HG03280 (cell line): ENCODE results near the gene SLC24A3.
A peak's percentile ranks its signal among the peaks of the same experiment; 100 is the strongest.

Experiments used
- ATAC-seq: cut with Tn5 transposase; IDR thresholded peaks from one replicate; pipeline ENCODE4 v1.9.1; 2021; ENCODE audit warnings: mild to moderate bottlenecking, moderate library complexity; ENCODE audit not compliant: unreplicated experiment

The SLC24A3 gene

GRCh38 chr20:19335916-19336315, 123.5 kb downstream of the SLC24A3 start:
- no peak for ATAC-seq

DNA sequence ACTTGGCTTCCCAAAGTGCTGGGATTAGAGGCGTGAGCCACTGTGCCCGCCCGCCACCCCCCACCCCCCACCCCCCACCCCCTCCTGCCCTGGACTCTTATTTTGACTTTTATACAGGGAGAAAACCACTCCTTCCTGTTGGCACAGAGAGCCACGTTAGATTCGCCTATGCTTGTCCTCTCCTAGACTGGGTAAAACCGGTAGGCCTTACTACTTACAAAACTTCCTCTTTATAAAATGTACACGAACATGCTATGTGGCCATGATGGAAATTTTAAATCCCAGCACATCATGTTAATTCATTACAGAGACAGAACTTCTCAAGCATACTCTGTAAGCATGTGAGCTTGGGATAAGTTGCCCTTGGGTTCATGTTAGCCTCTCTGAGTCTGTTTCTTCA, 124.2 kb downstream of the SLC24A3 start:
- ATAC-seq: no peak

GRCh38 chr20:19338380-19338779, 125.9 kb downstream of the SLC24A3 start:
- ATAC-seq: no peak

DNA sequence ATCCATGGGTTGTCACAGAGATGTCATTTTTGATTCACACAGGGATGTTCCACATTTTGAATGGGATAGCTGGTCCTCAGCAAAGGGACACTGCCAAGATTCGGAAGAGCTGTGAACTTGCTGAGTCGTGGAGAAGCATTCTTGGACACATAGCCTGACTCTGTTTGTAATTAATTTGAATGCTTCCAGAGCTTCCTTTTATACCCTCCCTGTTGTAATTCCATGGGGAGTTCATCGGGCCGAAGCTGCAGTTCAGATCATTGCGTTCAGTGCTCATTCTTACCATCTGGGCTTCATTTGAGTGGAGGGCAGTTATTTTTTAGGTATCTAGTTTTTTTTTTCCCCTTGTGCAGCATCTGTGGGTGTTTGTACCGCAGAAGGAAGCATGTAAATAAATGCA, 126.5 kb downstream of the SLC24A3 start:
- ATAC-seq: no peak

GRCh38 chr20:19341348-19342053, 129.1 kb downstream of the SLC24A3 start:
- no peak for ATAC-seq

DNA sequence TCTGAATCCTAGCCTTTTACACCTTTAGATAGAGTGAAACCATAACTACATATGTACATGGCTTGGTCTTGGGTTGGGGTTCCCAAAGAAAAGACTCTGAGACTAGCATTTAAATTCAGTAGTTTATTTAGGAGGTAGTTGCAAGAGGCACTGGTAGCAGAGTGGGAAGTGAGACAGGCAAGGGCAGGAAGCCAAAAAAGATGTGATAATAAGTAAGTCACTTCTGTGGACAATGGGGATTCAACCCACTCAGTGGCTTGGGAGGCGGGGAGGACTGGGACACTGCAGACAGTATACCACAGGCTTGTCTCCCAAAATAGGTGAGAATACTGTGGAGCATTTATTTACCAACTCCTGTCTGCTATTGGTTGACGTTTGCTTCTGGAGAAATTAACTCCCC, 131.9 kb downstream of the SLC24A3 start:
- ATAC-seq: no peak

GRCh38 chr20:19347943-19348456, 135.6 kb downstream of the SLC24A3 start:
- ATAC-seq: peak; percentile 52

DNA sequence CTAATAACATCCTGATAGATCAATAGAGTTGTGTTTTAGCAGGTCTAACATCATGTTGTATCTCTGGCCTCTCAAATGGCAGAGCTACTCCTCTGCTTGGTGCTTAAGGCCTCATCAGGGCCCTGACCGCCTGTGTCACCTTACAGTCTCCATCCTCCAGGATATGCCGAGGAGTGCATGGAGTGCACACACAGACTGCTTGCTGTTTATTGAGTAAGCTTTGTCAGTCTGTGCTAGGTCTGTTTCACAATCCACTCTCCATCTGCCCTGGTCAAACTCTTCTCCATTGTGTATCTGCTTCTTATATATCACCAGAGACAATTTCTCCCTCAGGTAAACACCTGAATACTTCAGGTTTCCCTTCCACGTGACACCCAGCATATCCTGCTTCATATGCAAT, 136.1 kb downstream of the SLC24A3 start:
- ATAC-seq: no peak

- no peak for ATAC-seq
These were observed 137.4 kb downstream of the SLC24A3 start for GRCh38 chr20:19349879-19350278.

DNA sequence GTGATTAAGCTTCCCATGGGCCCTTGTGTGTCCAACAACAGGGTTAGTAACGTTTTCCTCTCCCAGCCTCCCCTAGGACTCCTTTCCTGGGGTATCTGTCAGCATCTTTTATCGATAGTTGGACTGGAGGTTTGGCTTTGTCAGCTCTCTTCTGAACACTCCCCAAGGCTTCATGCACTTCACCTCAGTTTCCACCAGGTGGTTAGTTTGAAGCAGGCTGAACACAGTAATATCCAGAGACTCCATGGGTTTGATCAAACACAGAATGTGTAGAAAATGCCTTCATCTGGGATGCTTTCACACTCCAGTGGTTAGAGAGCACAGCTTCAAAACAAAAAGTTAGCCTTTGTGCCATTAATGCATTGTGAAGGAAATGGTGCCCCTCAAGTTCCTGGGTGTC, 139.1 kb downstream of the SLC24A3 start:
- ATAC-seq: no peak

- ATAC-seq: no peak
These were observed 142.5 kb downstream of the SLC24A3 start for GRCh38 chr20:19354950-19355349.

DNA sequence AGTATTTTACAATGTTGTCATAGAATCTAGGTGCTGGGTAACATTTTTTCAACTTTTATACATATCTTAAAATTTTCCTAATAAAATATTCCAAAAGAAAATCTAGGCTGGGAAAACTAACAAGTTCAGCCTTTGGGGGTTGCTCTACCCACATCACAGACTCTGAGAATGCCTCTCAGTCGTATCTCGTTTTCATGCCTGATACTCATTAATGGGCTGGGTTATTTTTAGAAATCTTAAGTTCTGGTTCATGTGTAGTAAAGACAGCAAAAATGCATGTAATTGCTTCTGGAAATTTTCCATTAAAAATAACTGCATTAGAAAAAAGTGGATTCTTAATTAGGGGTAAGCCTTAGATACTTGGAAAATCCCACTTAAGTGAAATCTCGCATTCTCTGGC, 149.3 kb downstream of the SLC24A3 start:
- ATAC-seq: no peak

- no peak for ATAC-seq
These were observed 151.0 kb downstream of the SLC24A3 start for GRCh38 chr20:19363476-19363875.

DNA sequence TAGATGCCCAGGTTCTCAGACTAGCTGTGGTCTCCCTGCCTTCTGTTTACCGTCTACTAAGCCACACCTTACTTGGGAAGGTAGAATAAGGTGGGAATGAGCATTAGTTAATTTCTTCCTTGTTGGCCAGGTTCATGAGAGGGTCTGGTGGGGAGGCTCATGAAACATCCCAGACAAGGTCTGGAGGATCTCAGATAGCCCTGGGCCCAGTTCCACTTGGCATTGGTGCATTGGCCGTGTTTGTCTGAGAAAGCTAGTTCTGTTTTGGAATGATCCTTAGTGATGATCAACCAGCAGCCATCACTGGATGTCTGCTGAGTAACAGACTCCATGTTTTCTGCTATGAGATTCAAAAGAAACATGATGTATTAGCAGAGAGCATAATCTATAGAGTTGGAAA, 155.1 kb downstream of the SLC24A3 start:
- ATAC-seq: no peak

GRCh38 chr20:19368351-19368750, 155.9 kb downstream of the SLC24A3 start:
- ATAC-seq: no peak

- ATAC-seq: no peak
These were observed 157.9 kb downstream of the SLC24A3 start for GRCh38 chr20:19370076-19371075.

GRCh38 chr20:19371112-19371511, 158.7 kb downstream of the SLC24A3 start:
- ATAC-seq: no peak

GRCh38 chr20:19374216-19374615, 161.8 kb downstream of the SLC24A3 start:
- ATAC-seq: no peak

DNA sequence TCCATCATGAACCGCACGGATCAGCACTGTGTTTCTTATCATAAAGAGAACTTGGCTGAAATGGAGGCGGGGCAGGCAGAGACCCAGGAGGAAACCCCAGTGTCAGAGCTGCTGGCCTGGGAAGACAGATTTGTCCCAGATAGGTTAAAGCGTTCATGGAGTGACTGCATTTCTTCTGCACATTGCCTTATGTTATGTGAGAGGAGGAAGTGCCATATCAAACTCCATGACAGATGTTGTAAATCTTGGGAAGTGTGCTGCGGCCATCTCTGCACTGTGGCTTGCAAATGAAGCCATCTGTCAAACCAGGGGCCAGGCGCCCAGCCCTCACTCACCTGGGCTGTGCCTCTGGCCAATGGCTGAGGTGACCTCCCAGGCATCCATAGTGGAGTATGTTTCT, 163.0 kb downstream of the SLC24A3 start:
- no peak for ATAC-seq

GRCh38 chr20:19375801-19376200, 163.4 kb downstream of the SLC24A3 start:
- ATAC-seq: no peak

GRCh38 chr20:19376451-19377229, 164.2 kb downstream of the SLC24A3 start:
- no peak for ATAC-seq
